ENCODE data around the gene IGF1R.

The IGF1R gene

GRCh38 chr15:98943051-98943508 is 294.7 kb downstream of the IGF1R start:
- DNase-seq (ENCODE audit: low read depth) = no peak

DNA sequence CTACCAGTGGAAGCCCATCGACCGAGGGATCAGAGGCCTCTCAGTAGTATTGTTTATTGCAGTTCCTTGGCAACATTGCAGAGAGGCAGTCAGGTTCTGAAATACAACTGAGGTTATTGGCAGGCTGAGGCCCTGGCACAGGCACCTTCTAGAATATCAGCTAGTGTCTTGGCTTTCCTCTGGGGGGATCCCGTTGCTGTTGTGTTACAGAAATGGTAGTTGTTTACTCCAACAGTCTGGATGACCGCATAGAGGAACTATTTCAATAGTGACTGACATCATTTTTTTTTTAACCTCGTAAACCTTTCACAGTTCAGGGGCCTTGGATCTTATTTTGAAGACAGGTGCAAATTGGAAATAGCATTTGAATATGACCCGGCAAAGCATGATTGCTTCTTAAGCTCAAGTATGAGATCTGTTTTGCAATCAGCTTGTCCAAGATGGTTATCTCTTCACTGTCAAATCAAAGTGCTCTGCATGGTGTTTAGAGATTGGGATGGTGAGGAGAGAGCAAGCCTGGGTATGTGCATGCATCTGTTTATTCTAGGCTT is 295.3 kb downstream of the IGF1R start:
- DNase-seq (ENCODE audit: low read depth) = peak; percentile 10

DNA sequence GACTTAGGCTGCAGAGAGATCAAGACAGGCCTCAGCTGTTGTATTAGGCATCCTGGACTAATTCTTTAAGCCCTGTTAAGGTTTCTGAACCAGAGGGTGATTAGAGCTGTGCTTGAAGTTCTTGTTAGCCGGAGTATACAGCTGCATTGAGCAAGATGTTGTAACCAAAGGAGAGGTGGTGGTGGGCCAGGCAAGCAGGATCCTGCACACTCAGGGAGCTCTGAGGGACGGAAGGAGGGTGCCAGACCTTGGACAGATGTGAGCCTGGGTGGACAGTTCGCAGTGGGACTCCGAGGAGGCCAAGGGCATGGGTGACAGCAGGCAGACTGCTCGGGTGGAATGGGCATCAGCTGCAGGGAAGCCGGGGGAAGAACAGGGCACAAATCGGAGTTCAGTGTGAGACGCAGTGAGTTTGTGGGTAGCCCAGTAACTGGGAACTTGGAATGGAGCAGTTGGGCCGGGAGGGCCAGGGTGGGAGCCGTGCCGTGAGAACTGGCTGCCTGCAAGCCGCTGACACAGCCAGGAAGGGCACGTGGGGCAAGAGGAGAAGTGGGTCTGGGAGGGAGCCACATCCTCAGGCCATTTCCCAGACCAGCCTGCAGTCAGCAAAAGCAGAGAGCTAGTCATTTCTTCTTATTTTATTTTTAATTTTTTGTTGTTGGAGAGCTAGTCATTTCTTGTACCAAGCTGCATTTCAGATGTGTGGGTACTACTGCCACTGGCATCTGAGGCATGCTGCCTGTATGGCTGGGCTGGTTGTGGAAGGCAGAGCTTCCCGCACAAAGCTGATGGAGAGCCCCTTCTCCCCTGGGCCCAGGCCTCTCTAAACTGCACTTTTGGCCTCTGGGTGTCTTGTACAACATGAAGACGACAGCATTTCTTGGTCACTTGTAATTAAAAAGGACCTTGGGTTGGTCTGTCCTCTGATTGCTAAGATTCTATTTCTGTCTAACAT is 298.2 kb downstream of the IGF1R start:
- no peak for DNase-seq (ENCODE audit: low read depth)

GRCh38 chr15:98948456-98948855 is 300.1 kb downstream of the IGF1R start:
- no peak for DNase-seq (ENCODE audit: low read depth)

DNA sequence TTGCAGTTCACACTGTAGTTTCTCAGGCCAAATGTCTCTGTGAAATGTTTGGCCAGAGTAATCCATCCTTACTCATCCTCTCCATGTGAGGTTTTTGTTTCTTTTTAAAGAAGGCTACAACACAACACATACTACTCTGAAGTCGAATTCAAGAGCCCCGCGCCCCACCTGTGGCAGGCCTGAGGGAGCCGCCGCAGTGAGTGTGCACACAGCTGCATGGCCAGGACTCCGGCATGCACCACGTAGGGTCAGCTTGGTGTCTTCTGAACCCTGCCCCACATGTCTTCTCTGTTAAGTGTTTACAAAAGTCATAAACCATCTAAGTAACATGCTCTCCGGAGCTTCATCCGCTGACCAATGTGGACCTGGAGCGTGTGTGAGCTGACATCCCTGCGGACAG is 300.6 kb downstream of the IGF1R start:
- no peak for DNase-seq (ENCODE audit: low read depth)

GRCh38 chr15:98949624-98950023 is 301.3 kb downstream of the IGF1R start:
- no peak for DNase-seq (ENCODE audit: low read depth)

- DNase-seq (ENCODE audit: low read depth) = no peak
These were observed 301.9 kb downstream of the IGF1R start for GRCh38 chr15:98950248-98950647.

DNA sequence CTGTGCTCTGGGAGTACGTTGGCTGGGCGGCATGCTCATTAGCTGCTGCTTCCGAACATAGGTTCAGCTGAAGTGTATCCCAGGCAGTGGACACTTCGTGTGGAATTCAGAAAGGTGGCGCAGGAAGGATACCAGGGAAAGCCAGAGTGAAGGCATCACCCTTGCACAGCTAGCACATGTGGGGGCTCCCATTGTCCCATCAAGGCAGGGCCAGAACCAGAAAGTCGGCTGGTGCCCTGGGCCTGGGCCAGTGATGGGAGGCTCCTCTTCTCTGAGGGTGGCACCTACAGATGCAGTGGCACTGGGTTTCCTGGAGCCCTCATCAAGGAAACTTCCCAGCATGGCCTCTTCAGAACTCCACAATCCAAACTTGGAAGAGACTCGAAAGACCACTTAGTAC is 302.7 kb downstream of the IGF1R start:
- no peak for DNase-seq (ENCODE audit: low read depth)

- no peak for DNase-seq (ENCODE audit: low read depth)
These were observed 303.4 kb downstream of the IGF1R start for GRCh38 chr15:98951493-98952320.

DNA sequence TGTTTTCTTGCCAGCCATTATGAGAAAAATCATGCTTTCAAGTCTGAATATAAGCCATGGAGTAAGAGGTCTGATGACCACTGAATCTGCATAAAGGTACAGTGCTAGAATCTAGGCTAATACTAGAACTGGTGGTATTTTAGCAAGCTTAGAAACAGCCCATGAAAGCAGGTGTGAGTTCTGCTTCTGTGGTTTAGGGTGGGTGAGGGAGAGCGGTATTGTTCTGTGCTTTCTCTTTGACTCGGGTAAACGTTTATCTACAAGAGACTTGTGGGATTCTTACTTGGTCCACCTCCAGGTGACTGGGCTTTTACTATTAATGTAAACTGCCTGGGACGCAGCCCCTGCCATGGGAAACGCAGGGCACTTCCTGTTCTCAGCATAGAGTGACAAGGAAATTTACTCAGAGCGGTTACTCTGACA is 304.1 kb downstream of the IGF1R start:
- no peak for DNase-seq (ENCODE audit: low read depth)

DNA sequence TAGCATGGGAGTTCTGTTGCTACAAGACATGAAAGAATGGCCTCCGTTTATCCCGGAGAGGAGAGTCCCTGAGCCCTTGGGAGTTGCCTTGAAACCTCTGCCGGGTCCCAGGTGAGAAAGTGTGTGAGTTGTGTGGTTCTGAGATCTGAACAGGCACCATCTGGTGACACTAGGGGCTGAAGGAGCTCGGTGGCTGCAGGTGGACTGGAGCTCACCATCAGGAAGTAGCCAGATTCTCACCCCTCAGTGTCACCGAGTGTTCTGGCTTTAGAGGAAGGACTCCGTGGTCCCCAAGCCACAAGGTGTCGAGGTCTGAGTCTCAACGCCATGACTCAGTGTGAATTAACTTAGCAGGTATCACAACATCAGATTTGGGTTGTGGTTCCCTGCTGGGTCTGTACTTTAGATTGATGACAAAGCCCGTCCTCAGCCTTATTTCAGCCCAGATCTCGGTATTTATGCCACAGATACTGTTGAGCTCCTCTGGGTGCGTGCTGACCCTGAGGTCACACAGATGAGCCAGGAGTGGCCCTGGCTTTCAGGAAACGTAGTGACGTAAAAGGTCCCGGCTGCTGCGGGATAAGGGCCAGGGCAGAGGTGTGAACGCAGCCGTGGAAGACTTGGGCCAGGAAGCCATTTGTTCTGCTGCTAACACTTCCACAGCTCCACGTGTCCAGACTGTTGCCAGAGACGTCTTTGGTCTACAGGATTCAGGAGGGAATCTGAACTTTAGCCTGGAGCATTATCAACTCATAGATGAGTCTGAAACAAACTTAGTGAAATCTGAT is 304.9 kb downstream of the IGF1R start:
- DNase-seq (ENCODE audit: low read depth) = no peak

DNA sequence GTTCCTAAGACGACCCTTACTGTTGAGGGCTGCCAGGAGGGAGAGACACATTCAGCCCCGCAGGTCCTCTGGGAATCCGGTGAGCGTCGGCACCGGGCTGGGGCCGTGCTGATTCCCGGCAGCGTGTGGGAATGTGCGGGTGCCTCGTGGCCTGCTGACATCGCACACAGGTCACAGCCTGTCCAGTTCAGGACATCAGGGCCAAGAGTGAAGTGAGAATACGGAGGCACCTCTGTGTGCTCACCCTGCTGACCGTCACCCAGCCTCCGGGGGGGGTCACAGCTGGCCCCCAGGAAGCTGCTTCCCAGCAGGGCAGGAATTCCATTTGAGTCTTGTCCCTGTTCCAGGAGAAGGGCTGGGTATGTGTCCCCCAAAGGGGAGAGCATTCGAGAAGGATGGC is 305.6 kb downstream of the IGF1R start:
- no peak for DNase-seq (ENCODE audit: low read depth)

- DNase-seq (ENCODE audit: low read depth) = peak; percentile 10
These were observed 306.1 kb downstream of the IGF1R start for GRCh38 chr15:98954411-98954810.

DNA sequence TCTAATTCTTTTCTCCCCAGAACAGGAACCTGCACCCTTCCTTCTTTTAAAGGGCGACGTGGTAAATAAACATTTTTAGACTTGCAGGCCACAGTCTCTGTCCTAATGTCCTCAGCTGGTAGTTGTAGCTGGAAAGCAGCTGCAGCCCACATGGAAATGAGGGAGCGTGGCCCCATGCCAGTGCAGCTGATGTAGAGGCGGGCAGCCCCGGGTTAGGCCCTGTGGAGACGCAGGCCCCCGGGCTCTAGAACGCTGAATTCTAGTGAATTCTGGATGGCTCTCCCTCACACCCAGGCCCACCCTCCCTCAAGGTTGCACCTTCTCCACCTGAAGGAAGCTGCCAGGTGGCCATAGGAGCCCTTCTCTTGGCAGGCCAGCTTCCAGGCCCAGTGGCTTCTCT is 307.0 kb downstream of the IGF1R start:
- no peak for DNase-seq (ENCODE audit: low read depth)

DNA sequence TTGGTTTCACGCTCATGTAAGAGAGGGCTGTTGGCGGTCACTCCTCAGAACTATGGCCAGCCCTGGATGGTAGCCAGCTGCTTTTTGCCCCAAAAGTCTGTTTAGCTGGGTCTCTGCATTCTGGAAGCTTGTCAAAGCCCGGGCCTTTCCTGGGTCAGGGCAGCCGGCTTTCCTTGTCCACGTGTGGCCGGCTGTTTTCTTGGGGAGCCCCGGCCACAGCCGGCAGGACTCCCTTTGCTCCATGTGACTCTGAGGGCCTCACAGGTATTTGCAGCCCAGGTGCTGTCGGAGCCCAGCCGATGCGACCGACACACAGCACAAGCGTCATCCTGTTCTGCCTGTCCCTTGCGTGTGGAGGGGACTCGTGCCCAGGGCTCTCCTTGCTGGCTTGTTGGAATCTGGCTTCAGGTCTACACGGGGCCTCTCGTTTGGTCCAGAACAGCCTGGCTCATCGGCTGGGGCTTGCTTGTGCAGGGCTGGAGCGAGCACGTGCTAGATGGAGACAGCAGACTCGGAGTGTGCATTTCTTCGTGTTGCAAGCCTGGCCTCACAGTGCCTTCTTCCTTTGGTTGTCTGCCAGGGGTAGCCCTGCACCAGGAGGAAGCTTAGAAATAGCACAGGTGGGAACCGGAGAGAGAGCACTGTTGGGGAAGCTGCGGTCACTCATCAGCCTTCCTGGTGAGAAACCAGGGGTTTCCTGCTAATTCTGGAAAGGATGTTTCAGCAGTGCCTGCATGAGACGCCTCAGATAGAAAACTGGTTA is 307.8 kb downstream of the IGF1R start:
- DNase-seq (ENCODE audit: low read depth) = no peak

DNA sequence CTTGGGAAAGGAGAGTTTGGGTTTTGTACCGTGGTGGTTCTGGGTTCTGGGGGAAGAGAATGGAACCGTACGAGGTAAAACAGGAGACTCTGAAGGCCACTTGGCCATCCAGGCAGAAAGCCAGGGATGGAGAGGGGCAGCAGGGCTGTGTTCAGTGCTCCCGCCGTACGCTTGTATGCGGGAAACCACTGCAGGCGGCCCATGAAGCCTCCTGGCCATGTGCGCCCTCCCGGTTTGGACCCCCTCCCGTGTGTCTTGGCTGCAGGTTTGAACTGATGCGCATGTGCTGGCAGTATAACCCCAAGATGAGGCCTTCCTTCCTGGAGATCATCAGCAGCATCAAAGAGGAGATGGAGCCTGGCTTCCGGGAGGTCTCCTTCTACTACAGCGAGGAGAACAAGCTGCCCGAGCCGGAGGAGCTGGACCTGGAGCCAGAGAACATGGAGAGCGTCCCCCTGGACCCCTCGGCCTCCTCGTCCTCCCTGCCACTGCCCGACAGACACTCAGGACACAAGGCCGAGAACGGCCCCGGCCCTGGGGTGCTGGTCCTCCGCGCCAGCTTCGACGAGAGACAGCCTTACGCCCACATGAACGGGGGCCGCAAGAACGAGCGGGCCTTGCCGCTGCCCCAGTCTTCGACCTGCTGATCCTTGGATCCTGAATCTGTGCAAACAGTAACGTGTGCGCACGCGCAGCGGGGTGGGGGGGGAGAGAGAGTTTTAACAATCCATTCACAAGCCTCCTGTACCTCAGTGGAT is 308.6 kb downstream of the IGF1R start:
- no peak for DNase-seq (ENCODE audit: low read depth)

DNA sequence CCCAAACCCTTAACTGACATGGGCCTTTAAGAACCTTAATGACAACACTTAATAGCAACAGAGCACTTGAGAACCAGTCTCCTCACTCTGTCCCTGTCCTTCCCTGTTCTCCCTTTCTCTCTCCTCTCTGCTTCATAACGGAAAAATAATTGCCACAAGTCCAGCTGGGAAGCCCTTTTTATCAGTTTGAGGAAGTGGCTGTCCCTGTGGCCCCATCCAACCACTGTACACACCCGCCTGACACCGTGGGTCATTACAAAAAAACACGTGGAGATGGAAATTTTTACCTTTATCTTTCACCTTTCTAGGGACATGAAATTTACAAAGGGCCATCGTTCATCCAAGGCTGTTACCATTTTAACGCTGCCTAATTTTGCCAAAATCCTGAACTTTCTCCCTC is 309.3 kb downstream of the IGF1R start:
- DNase-seq (ENCODE audit: low read depth) = no peak

DNA sequence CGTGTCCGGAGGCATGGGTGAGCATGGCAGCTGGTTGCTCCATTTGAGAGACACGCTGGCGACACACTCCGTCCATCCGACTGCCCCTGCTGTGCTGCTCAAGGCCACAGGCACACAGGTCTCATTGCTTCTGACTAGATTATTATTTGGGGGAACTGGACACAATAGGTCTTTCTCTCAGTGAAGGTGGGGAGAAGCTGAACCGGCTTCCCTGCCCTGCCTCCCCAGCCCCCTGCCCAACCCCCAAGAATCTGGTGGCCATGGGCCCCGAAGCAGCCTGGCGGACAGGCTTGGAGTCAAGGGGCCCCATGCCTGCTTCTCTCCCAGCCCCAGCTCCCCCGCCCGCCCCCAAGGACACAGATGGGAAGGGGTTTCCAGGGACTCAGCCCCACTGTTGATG is 309.7 kb downstream of the IGF1R start:
- DNase-seq (ENCODE audit: low read depth) = no peak

- DNase-seq (ENCODE audit: low read depth) = no peak
These were observed 310.7 kb downstream of the IGF1R start for GRCh38 chr15:98958918-98959639.

DNA sequence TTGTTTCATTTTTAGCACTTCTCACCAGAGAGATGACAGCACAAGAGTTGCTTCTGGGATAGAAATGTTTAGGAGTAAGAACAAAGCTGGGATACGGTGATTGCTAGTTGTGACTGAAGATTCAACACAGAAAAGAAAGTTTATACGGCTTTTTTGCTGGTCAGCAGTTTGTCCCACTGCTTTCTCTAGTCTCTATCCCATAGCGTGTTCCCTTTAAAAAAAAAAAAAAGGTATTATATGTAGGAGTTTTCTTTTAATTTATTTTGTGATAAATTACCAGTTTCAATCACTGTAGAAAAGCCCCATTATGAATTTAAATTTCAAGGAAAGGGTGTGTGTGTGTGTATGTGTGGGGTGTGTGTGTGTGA is 311.3 kb downstream of the IGF1R start:
- no peak for DNase-seq (ENCODE audit: low read depth)

Data from ELR (cell line).